ENCODE measurements around the gene CD81. TPM values are rescaled to one million over a fixed set of nuclear protein-coding genes. Genes with fewer than 3 reads are reported as not detected.

The CD81 gene
- total RNA-seq, 1 experiment from 2014 or later = 296 TPM

DNA sequence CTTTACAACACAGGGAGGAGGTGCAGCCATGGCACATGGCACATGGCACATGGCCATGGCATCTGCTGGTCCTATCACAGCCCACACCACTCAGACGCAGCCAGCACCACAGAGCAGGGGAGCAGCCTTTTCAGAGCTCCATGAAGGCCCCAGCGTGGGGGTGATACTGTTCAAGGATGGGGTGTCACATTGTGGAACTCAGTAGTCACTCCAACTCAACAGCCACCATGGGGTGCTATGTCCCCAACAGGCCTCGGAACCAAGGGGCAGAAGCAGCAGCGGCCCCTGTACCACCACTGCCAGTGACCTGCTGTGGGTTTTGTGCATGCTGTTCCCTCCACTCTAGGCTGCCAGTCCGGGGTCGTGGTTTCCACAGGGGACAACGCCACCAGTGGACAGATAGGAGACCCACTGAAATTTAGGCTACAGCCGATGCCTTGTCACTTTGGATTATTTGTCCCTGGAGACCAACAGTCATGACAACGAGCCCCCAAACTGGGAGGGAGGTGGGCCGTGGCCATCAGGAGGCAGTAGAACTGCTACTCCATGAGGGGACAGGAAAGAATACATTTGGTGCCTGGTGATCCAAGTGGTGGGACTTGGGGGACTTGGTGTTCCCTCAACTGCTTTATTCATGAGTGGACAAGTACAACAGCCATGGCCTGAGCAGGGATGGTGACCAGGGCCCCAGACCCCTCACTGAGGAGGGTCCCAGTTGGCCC is 30.4 kb upstream of the CD81 start:
- H3K27ac ChIP-seq (ENCODE audit: low read depth, low read length) = no peak overlapping the region
- no peaks in the 10 kb centered on the region for H3K79me2 ChIP-seq (ENCODE audit: insufficient read depth, low read length)
- ChIA-PET CTCF (no interaction called here), POLR2A (no interaction called here), RAD21 (ENCODE audit: low non-redundant PET in 1 of 2, low total read pairs in 2 of 2, uncharacterized antibody in 2 of 2, unreplicated experiment in 2 of 2) (no interaction called here)
- no peaks in the 10 kb centered on the region for H3K9me3 ChIP-seq (ENCODE audit: control insufficient read depth in 1 of 2, insufficient read depth in 1 of 2, low read depth in 1 of 2, low read length in 2 of 2)
- H3K9ac ChIP-seq (ENCODE audit: low read length) = no peak overlapping the region
- BruUV-seq (replicated peaks) = no TSS peak
- H4K20me1 ChIP-seq (ENCODE audit: insufficient read depth) = no peaks in the 10 kb centered on the region
- H3K9me2 ChIP-seq (ENCODE audit: insufficient read depth) = no peaks in the 10 kb centered on the region
- intact Hi-C loops (cut with micrococcal nuclease) = no loop called here
- DNase-seq (ENCODE audit: low read depth, low spot score) (no peak), ATAC-seq (no peak)
- no peaks in the 10 kb centered on the region for H3K36me3 ChIP-seq (ENCODE audit: control insufficient read depth in 1 of 2, insufficient read depth in 2 of 2, low read length in 2 of 2)
- H3K27me3 ChIP-seq (ENCODE audit: insufficient read depth, low read length) = peaks cover 3% of the 10 kb centered on the region; the same call in 1 of the 2 replicates
- no peaks in the 10 kb centered on the region for H3K4me1 ChIP-seq (ENCODE audit: control insufficient read depth in 1 of 2, insufficient read depth in 2 of 2, low read length in 2 of 2)
- no peak overlapping the region for H3K4me3 ChIP-seq (replicated peaks in 1 of 2; ENCODE audit: low read depth in 1 of 2, low read length in 2 of 2)
- no peak overlapping the region for H2AFZ ChIP-seq (ENCODE audit: low read depth, low read length, poor library complexity, severe bottlenecking)
- H3K4me2 ChIP-seq (ENCODE audit: low read length) = no peak overlapping the region
- TF ChIP-seq TCF7L2 (IDR thresholded peaks at IDR 0.05; ENCODE audit: borderline replicate concordance, extremely low read depth, insufficient read depth, insufficient read length) = no peak
- TF ChIP-seq, protein P1, sequence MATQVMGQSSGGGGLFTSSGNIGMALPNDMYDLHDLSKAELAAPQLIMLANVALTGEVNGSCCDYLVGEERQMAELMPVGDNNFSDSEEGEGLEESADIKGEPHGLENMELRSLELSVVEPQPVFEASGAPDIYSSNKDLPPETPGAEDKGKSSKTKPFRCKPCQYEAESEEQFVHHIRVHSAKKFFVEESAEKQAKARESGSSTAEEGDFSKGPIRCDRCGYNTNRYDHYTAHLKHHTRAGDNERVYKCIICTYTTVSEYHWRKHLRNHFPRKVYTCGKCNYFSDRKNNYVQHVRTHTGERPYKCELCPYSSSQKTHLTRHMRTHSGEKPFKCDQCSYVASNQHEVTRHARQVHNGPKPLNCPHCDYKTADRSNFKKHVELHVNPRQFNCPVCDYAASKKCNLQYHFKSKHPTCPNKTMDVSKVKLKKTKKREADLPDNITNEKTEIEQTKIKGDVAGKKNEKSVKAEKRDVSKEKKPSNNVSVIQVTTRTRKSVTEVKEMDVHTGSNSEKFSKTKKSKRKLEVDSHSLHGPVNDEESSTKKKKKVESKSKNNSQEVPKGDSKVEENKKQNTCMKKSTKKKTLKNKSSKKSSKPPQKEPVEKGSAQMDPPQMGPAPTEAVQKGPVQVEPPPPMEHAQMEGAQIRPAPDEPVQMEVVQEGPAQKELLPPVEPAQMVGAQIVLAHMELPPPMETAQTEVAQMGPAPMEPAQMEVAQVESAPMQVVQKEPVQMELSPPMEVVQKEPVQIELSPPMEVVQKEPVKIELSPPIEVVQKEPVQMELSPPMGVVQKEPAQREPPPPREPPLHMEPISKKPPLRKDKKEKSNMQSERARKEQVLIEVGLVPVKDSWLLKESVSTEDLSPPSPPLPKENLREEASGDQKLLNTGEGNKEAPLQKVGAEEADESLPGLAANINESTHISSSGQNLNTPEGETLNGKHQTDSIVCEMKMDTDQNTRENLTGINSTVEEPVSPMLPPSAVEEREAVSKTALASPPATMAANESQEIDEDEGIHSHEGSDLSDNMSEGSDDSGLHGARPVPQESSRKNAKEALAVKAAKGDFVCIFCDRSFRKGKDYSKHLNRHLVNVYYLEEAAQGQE (IDR thresholded peaks at IDR 0.05; ENCODE audit: low read depth) = no peak
- TF ChIP-seq, protein P2, sequence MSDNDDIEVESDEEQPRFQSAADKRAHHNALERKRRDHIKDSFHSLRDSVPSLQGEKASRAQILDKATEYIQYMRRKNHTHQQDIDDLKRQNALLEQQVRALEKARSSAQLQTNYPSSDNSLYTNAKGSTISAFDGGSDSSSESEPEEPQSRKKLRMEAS (IDR thresholded peaks at IDR 0.05) = no peak
- no peak for TF ChIP-seq POLR2A (IDR thresholded peaks at IDR 0.05; ENCODE audit: borderline replicate concordance, extremely low read depth, insufficient read depth, insufficient read length)
- no peak for TF ChIP-seq ZFX (IDR thresholded peaks at IDR 0.05)

All from HCT116 (cell line).